DND-41 (cell line): ENCODE data around the gene DCHS1.

ENCODE experiments used
- ATAC-seq: fragments of 200-7000 bp; cut with Tn5 transposase; 3 replicates; pipeline ENCODE4 v1.9.1; 2021; ENCODE audit warnings: low read depth; ENCODE audit not compliant: insufficient read depth
- DNase-seq: peaks from one replicate; pipeline ENCODE4 v3.0.0-alpha.2; 2020
- H2AFZ ChIP-seq: 2 replicates; pipeline ENCODE4 v1.6.0; 2012; ENCODE audit warnings: low read depth, low read length
- H3K27ac ChIP-seq: 2 replicates; pipeline ENCODE4 v1.5.1; 2012; ENCODE audit warnings: low read length, inconsistent platforms
- H3K27me3 ChIP-seq: fragments of 200-600 bp; sonication (generic); 2 replicates; pipeline ENCODE4 v1.6.0; 2012; ENCODE audit warnings: low read length, mild to moderate bottlenecking, inconsistent platforms; ENCODE audit not compliant: insufficient read depth, poor library complexity
- H3K36me3 ChIP-seq: 2 replicates; pipeline ENCODE4 v1.5.1; 2012; ENCODE audit warnings: low read length, inconsistent platforms; ENCODE audit not compliant: insufficient read depth
- H3K4me1 ChIP-seq: 2 replicates; pipeline ENCODE4 v1.5.1; 2012; ENCODE audit warnings: mild to moderate bottlenecking, low read length; ENCODE audit not compliant: insufficient read depth
- H3K4me2 ChIP-seq: 2 replicates; pipeline ENCODE4 v1.6.0; 2012; ENCODE audit warnings: mild to moderate bottlenecking, moderate library complexity, low read length, inconsistent platforms; ENCODE audit not compliant: insufficient read depth
- H3K4me3 ChIP-seq, 2 experiments: fragments of 200-600 bp in 1 of 2; shearing (Covaris generic) in 1 of 2; 2 replicates each; pipeline ENCODE4 v1.5.1; 2012 to 2016; ENCODE audit warnings: inconsistent platforms in 2 of 2, low read length in 2 of 2, mild to moderate bottlenecking in 2 of 2, low read depth in 1 of 2, moderate library complexity in 1 of 2
- H3K79me2 ChIP-seq: 2 replicates; pipeline ENCODE4 v1.6.0; 2012; ENCODE audit warnings: low read length, inconsistent platforms; ENCODE audit not compliant: insufficient read depth
- H3K9ac ChIP-seq: 2 replicates; pipeline ENCODE4 v1.6.0; 2012; ENCODE audit warnings: low read depth, mild to moderate bottlenecking, inconsistent platforms, low read length, moderate library complexity
- H3K9me3 ChIP-seq: 2 replicates; pipeline ENCODE4 v1.5.1; 2012; ENCODE audit warnings: low read length, moderate library complexity, mild to moderate bottlenecking, inconsistent platforms; ENCODE audit not compliant: insufficient read depth, severe bottlenecking
- H4K20me1 ChIP-seq: 2 replicates; pipeline ENCODE4 v1.6.0; 2012; ENCODE audit warnings: low read length; ENCODE audit not compliant: insufficient read depth
- CTCF ChIP-seq: IDR thresholded peaks from 2 replicates; pipeline ENCODE4 v1.5.1; 2012; ENCODE audit warnings: borderline replicate concordance, low read length, moderate library complexity, mild to moderate bottlenecking; ENCODE audit not compliant: poor library complexity, severe bottlenecking; ENCODE audit errors: extremely low read depth
- EZH2 ChIP-seq: IDR thresholded peaks from 3 replicates; pipeline ENCODE4 v1.6.1; 2012; ENCODE audit warnings: borderline replicate concordance, low read depth, mild to moderate bottlenecking, moderate library complexity, low read length, inconsistent platforms; ENCODE audit not compliant: severe bottlenecking

DCHS1 gene

DNA sequence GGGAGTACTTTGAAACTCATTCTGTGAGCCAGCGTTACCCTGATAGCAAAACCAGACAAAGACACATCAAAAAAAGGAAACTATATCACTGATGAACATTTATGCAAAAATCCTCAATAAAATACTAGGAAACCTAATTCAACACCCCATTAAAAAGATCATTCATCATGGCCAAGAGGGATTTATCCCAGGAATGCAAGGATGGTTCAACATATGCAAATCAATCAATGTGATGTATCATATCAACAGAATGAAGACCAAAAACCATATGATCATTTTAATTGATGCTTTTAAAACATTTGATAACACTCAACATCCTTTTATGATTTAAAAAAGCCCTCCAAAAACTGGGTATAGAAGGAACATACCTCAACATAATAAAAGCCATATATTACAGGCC, 72.0 kb downstream of the DCHS1 start:
- H2AFZ ChIP-seq: no peak overlapping the region
- no peak overlapping the region for H3K4me3 ChIP-seq
- H3K9me3 ChIP-seq: peaks cover 9% of the 10 kb centered on the region
- no peaks in the 10 kb centered on the region for H3K79me2 ChIP-seq
- H3K36me3 ChIP-seq: peaks cover 4% of the 10 kb centered on the region
- H4K20me1 ChIP-seq: no peaks in the 10 kb centered on the region
- no peak overlapping the region for H3K4me2 ChIP-seq
- no peak overlapping the region for H3K9ac ChIP-seq
- no peak for TF ChIP-seq EZH2
- no peak for TF ChIP-seq CTCF
- H3K4me1 ChIP-seq: no peaks in the 10 kb centered on the region
- H3K27ac ChIP-seq: no peak overlapping the region
- no peaks in the 10 kb centered on the region for H3K27me3 ChIP-seq
- no peak for ATAC-seq
- no peak for DNase-seq

DNA sequence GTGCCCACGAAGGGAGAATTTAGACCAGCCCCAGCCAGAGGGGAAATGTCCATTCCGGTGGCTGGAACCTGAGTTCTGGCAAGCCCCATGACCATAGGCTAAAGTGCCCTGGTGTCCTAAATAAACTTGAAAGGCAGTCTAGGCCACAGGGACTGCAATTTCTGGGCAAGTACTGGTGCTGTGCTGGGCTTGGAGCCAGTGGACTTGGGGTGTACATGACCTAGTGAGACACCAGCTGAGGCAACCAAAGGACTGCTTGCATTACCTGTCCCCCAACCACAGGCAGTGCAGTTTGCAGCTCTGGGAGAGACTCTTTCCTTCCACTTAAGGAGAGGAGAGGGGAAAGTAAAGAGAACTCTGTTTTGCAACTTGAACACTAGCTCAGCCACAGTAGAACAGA, 75.9 kb downstream of the DCHS1 start:
- Histone ChIP-seq H3K9me3 (peaks cover 7% of the 10 kb centered on the region), H3K4me1 (no peaks in the 10 kb centered on the region), H3K4me3 (no peak overlapping the region), H2AFZ (no peak overlapping the region), H3K27me3 (no peaks in the 10 kb centered on the region), H3K27ac (no peak overlapping the region), H3K36me3 (no peaks in the 10 kb centered on the region), H3K79me2 (no peaks in the 10 kb centered on the region), H4K20me1 (no peaks in the 10 kb centered on the region), H3K9ac (no peak overlapping the region), H3K4me2 (no peak overlapping the region)
- DNase-seq: no peak
- no peak for ATAC-seq
- no peak for TF ChIP-seq CTCF
- no peak for TF ChIP-seq EZH2

DNA sequence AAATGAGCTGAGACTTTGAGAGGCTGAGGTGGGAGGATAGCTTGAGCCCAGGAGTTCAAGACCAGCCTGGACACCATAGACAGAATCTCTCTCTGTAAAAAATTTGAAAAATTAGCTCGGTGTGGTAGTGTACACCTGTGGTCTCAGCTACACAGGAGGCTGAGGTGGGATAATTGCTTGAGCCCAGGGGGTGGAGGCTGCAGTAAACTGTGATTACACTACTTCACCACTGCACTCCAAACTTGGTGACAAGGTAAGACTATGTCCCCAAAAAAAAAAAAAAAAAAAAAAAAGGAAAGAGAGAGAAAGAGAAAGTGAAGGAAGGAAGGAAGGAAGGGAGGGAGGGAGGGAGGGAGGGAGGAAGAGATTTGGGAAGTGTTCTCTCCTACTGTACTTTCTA, 77.5 kb downstream of the DCHS1 start:
- Histone ChIP-seq H3K36me3 (no peaks in the 10 kb centered on the region), H3K4me2 (no peak overlapping the region), H3K79me2 (no peaks in the 10 kb centered on the region), H3K27me3 (no peaks in the 10 kb centered on the region), H3K4me3 (no peak overlapping the region), H3K4me1 (no peaks in the 10 kb centered on the region), H4K20me1 (no peaks in the 10 kb centered on the region), H3K9ac (no peak overlapping the region), H2AFZ (no peak overlapping the region), H3K9me3 (no peaks in the 10 kb centered on the region), H3K27ac (no peak overlapping the region)
- DNase-seq: no peak
- no peak for TF ChIP-seq CTCF
- no peak for TF ChIP-seq EZH2
- no peak for ATAC-seq
